HG02678 (cell line): ENCODE results near the gene PAOX.
A peak's percentile ranks its signal among the peaks of the same experiment; 100 is the strongest.
"Not testable (repeated sequence)": the region's sequence is repeated elsewhere in the genome, so short reads cannot be mapped to it uniquely, and the experiment has no call there.

ENCODE experiments used
- ATAC-seq: cut with Tn5 transposase; IDR thresholded peaks from one replicate; pipeline ENCODE4 v1.9.1; 2021; ENCODE audit warnings: mild to moderate bottlenecking, moderate library complexity; ENCODE audit not compliant: unreplicated experiment

The PAOX gene

DNA sequence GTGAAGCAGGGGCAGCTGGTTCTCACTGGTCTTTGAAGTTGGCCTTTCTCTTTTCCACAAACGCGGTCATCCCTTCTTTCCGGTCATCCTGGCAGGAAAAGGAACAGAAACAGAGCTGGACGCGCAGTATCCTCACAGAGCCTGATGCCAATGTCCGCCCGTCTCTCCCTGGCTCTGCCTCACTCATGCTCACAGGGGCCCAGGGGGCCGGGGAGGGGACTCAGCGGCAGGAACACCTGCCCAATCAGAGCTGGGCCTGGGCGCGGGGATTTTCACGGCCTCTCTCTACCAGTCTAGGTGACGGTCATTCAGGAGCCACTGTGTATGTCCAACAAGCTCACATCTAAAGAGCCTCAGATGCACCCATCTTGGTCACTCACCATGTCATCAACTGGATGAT lies 16.2 kb upstream of the PAOX start:
- ATAC-seq, result no peak

DNA sequence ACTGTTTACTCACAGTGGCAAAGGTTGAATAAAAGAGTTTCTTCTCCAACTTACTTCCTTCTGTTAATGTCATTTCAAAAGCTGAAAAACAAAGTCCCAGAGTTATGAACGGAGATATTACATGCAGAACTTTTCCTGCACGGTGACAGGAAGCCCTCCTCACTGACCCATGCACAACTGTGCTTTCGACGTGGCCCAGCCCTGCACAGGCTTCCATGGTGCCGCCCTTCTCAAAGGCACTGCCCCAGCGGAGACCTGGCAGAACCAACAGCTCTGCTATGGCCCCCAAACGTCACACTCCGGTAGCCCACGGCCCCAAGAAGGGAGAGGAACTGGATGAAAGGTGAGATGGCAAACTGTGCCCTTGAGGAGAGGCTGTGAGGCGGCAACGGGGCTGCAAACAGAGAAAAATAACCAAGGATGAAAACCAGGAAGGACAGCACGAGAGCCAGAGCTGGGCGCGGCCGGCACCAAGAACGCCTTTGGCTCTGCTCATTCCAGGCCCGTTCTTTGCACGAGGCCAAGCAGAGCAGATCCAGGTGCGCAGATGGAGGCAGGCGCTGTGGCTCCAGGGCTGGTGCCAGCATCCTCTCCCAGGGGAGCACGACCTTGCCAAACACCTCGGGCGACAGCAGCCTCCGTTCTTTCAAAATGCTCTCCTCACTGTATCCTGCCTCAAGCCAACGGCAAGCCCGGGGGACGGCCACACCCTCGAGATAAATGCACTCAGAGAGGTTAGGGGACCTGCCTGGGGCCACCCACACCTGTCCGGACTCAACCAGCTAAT lies 14.2 kb upstream of the PAOX start:
- no peak for ATAC-seq

DNA sequence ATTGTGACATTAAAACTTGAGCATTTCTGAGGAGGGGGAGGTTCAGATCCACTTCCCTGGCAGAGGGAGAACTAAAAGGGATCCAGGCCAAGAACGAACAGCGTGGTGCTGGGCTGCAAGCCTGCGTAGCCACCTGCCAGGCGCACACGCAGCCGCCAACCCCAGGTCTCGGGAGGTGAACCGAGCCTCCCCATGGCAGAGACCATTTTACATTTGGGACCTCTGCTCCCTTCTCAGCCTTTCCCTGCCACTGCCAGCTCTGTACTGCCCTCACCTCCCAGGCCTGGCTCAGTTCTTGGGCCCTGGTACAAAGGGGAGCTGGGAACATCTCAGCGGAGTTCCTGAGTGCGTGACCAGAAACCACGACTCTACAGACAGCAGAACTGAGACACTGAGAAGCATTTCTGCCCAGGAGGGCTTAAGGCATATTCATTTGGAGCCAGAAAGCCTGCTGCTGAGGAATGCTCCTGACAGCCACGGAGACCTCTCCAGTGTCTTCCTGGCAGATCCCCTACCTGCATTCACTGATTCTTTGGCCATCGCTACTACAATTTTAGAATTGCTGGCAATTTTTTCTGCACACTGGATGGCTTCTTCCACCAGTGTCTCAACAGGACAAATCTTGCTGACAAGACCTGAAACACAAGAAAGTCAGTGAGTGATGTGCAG lies 13.5 kb upstream of the PAOX start:
- no peak for ATAC-seq

DNA sequence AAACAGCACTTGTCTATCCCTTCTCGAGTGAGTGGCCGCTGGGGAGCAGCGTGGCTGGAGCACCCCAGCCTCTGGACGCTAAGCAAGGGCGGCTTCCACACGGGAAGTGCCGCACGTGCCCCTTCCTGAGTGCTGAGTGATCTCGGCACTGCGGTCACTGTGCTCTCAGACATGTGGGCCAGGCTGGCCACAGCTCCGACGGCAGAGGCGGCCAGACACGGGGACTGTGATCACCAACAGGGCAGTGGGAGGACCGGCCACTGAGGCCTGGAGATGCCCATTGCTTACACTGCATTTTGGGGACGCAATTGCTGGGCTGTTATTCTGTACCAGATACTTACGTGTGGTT lies 13.0 kb upstream of the PAOX start:
- no peak for ATAC-seq

DNA sequence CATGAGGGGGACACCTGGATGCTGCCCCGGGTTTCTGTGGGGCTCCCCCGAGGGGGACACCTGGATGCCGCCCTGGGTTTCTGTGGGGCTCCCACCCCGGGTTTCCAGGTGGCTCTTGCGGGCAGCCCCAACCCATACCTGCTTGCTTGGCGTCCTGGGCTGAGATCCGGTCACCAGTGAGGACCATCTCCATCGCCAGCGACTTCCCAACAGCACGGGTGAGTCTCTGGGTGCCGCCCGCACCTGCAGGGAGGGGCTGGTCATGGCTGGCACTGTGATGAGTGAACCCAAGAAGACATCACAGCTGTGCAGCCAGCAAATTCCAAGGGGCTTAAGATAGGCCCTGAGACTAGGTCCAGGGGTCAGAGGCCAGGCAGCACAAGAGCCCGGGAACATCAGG lies 12.3 kb upstream of the PAOX start:
- ATAC-seq, result no peak

DNA sequence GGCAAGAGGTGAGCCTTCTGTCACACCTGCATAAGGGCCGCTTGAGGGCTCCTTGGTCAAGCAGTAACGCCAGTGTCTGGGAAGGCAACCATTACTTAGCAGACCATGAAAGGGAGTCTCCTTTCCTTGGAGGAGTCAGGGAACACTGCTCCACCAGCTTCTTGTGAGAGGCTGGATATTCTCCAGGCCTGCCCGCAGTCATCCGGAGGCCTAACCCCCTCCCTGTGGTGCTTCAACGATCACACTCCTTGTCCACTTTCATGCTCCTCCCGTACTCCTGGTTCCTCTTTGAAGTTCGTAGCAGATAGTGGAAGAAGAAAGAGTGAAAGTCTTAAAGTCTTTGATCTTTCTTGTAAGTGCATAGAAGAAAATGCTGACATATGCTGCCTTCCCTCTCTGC lies 11.6 kb upstream of the PAOX start:
- not testable (repeated sequence) for ATAC-seq

DNA sequence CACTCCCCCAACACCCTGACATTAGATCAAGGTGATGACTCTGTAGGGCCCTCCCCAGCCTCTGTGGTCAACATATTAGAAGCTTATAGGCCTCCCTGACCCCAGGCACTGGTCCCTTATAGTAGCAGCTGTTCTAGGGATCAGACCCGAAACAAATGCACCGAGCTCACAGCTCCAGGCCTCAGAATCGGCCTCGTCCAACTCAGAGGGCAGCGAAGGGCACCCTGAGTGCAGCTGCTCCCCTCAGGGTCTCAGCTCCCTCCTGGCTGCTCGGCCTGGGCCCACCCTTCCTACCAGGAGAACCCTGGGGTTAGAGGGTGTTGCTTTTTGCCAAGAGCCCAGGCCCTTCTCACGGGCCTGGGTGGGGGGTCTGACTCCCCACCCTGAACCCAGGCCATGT lies 10.9 kb upstream of the PAOX start:
- ATAC-seq, result no peak

DNA sequence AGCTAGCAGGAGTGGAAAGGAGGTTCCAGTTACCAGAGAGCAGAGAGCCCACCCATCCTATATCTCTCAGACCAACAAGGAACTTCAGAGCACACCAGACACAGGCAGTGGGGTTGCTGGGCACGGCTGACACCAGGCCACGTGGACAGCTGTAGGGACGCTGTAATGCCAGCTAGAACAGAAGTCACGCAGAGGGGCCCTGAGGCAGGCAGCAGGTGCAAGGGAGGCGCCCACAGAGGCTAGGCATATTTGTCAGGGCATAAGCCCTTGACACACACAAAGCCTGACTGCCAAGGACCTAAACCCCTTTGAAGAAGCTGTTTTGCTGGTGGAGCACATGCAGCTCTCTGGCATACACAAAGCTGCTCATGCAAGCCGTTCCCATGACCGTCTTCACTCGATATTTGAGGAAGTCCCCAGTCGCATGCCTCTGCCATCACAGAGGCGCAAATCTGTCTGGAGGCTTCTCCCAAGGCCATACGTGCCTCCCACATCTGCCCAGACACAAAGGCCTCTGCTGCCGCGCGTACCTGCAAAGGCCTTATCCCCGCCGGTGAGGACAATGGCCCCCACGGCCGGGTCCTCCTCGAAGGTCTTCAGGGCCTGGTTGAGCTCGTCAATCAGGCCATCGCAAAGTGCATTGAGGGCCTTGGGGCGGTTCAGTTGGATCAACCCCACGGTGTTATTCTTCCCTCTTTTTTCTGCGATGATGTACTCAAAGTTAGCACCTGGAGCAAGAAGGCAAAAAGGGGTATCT lies 8.9 kb upstream of the PAOX start:
- ATAC-seq, result no peak

DNA sequence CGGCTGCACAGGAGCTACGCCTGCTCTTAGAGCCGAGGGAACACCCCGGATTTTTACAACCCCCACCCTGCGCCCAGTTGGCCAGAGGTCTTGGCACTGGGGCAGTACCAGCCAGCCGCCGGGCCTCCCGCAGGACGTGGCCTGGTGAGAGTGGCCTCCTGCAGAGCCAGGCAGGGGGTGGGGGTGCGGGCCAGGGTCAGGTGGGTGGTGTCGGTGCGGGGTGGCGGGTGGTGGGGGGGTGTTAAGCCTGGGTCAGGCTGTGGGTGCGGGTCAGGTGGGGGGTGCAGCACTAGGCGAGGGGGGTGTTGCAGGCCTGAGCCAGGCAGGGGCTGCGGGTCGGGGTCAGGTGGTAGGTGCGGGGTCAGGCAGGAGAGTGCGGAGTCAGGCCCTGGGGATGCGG lies 6.6 kb upstream of the PAOX start:
- ATAC-seq, result no peak

DNA sequence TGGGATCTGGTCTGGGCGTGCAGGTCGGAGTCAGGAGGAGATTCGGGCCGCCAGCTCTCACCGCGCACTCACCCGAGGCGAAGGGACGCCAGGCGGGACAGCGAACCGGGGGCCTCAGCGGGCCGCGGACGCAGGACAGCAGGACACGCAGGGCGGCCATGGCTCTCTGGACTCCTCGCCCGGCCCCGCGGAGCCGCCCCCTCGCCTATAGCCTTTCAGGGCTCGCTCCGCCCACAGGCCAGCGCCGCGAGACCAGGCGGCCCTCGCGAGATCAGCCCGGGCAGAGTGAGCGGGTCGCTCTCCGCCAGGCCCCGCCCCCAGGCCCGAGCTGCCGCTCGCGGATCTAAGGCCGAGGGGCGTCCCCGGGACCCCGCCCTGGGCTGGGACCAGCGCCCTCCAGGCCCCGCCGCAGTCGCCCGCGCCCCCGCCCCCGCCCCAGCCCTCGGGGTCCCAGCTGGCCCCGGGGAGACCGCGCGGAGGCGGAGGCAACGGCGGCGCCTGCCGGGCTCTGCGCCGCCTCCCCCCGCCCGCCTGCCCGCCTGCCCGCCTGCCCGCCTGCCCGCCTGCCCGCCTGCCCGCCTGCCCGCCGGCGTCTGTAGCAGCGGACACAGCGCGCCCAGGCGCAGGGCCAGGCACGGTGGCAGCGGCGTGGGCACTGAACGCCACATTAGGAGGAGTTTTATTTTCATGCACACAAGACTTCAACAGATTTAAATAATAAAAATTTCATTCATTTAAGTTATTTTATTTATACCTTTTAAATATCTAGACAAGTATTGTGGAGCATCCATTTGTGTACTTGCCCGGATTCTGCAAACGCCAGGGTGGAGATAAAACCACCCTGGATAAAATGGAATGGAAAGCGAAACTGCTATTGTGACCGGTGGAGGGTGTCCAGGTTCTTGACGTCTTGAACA lies 5.6 kb upstream of the PAOX start, which contains the start of gene ECHS1:
Gene ECHS1 (minus strand): TSS at position 181 of the 917 bp plus-strand sequence. CDS start 21 bp downstream, at position 160.
- peak; percentile 96 for ATAC-seq

DNA sequence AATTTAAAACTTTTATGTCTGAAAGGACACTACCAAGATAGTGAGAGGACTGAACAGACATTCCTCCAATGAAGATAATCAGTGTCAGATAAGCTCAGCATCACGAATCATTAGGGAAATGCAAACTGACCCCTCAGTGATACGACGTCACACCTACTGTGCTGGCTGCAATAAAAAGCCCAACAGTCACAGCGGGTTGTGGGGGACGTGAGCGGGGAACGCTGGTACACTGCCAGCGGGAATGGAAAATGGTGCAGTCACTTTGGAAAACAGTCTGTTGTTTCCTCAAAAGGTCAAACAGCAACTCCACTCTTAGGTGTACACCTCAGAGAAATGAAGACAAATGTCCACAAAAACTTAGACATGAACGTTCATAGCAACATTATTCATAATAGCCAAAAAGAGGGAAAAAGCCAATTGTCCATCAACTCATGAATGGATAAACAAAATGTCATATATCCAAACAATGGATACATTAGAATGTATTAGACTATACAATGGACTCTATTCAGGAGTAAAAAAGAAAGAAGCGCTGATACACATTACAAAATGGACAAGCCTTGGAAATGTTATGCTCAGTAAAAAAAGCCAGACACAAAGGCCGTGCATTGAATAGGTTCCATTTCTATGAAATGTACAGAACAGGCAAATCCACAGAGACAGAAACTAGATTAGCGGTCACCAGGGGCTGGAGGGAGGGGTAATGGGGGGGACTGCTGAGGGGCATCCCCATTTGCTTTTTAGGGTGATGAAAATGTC lies 3.5 kb upstream of the PAOX start:
- ATAC-seq, result no peak

DNA sequence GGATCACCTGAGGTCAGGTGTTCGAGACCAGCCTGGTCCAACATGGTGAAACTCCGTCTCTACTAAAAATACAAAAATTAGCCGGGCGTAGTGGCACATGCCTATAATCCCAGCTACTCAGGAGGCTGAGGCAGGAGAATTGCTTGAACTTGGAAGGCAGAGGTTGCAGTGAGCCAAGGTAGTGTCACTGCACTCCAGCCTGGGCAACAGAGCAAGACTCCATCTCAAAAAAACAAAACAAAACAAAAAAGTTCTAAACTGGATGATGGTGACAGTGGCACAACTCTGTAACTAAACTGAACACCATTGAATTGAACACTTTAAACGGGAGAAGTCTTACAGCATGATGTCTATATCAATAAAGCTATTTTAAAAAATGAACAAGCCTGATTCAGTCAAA lies 2.9 kb upstream of the PAOX start:
- ATAC-seq, result not testable (repeated sequence)

DNA sequence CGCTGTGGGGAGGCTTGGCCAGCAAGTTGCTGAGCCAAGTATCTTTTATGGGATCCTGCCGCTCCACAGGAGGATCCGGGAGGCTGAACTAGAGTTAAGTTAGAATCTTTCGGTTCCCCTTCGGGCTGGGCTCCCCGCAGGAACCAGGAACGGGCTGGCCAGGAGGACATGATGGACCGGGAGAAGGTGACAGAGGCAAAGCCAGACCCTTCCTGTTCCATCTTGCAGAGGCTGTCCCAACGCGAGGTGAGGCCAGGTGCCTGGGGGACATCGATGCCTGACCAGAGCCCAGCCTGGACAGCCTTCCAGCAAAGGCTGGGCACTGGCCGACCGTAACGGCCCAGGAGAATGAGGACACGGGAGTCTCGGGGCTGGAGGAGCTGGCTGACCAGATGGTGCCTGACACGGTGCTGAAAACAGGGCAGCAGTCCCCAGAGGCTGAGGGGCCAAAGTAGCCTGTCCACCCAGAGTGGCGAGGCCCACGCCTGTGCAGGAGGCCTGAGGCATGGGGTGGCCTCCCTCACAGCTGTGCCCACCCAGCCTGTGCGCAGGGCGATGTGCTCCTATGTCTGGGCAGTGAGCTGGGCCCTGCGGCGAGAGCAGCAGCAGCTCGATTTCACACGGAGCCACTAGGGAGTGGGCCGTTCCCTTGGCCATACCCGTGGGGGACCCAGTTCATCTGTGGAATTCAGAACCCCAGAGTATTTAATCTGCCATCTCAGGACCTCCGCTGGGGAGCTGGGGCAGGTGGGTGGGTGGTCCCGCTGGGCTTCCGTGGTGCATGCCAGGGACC lies 1.8 kb upstream of the PAOX start:
- no peak for ATAC-seq

DNA sequence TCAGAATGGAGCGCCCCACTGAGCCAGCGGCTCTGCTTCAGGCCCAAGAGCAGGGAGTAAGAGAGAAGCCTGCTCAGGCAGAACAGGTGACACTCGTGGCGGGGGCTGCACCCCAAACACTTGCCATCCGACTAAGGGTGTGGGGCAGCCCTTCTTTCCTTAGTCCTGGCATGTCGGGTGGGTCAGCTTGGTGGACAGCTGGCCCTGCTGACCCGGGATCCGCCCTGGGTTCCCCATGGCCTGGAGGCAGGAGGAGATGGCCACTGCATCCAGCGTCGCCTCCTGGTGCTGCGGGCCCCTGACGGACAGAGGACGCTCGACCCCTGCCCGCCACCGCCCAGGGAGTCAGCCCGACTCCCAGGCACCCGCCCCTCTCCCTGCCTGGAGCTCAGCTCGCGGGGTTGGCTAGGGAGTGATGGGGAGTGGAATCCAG lies 1.2 kb upstream of the PAOX start:
- no peak for ATAC-seq

DNA sequence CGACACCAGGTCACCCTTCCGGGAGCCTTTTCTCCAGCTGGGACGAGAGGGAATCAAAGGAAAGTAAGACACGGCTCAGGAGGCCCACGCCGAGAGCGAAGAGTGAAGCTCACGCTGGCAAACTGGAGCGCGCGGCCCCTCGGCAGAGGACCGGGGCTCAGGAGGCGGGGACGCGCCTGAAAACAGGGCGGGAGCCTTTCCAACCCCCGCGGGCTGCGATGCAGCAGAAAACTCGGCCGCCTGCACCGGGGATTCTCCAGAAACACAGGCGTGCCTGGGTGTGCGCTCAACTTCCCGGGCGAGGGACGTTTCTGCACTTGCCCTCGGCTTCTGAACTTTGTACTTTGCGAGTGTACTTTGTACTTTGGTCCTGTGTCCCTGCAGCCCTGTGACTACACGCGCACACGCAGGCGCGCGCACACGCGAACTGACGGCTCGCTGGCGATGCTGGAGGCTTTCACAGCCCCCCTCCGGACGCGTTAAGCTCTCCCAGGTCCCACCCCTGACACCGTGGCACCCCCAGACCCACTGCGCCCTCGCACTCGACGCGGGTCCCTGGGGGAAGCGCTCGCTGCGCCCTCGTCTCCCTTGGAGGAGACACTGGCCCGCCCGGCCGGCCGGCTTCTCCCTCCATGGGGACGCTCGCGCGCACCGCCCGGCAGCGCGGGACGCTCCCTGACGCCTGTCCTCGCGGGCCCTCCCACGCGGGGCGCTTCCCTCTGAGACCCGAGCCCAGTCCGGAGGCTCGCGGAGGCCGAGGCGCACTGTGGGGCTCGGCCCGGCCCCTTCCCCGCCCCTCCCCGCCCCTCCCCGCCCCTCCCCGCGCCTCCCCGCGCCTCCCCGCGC lies 588 bp upstream of the PAOX start:
- peak; percentile 46 for ATAC-seq

DNA sequence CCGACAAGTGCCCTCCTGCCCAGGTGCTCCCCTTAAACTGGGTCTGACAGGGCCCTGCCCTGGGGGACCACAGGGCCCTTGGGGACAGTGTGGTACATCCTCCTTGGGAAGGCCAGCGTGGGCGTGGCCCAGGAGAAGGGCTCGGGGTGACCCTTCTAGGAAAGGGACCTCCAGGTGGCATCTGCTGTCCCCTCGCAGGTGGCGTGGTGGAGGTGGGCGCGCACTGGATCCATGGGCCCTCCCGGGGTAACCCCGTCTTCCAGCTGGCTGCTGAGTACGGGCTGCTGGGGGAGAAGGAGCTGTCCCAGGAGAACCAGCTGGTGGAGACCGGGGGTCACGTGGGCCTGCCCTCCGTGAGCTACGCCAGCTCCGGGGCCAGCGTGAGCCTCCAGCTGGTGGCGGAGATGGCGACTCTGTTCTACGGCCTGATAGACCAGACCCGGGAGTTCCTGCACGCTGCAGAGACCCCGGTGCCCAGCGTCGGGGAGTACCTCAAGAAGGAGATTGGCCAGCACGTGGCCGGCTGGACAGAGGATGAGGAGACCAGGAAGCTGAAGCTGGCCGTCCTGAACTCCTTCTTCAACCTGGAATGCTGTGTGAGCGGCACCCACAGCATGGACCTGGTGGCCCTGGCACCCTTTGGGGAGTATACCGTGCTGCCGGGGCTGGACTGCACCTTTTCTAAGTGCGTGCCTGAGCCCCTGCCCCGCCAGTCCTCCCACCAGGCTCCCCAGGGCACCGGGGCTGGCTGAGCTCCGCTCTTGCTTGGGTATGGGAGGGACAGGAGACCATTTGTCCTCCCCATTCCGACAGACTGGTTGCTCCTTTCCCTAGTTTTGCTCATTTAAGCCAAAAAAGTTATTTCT lies 972 bp downstream of the PAOX start:
- ATAC-seq, result no peak

DNA sequence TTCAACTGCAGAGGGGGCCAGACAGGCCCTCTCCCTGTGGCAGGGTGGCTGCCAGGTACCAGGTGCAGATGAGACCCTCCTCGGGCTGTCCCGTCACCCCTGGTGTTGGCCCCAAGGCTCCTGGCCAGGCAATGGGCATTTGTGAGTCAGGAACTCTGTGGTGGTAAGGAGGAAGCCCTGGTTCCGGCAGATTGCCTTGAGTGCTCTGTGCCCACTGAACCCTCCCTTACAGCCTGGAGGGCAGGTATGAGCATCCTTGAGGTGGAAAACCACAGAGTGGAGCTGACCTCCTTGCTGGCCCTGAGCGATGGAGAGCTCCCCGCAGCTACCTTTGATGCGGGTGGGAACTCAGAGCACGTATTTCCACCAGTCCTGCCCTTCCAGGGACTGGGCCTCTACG lies 2.0 kb downstream of the PAOX start:
- no peak for ATAC-seq
